GM21825 (cell line): ENCODE data around the gene CSRP3.

Experiments
- ATAC-seq: cut with Tn5 transposase; IDR thresholded peaks from one replicate; pipeline ENCODE4 v1.9.1; 2021; ENCODE audit warnings: mild to moderate bottlenecking, moderate library complexity; ENCODE audit not compliant: unreplicated experiment

Gene CSRP3

GRCh38 chr11:19226378-19227195, 24.8 kb upstream of the CSRP3 start:
- no peak for ATAC-seq

DNA sequence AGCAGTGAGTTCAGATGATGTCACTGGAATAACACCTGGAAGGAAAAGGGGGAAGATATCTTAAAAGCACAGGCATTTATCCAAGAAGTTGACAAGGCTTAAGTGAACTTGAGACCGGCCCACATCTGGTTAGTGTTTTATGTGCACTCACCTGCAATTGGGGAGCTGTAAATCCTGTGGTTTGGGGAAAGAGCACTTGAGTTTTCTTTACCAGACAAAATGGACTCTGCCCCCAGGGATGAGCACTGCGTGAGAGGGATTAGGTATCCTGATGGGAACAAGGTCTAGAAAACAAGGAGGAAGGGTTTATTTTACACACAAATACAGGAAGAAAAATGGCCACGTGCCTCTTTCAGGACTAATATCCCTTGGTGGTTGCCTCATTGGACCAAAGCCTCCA, 23.8 kb upstream of the CSRP3 start:
- no peak for ATAC-seq

DNA sequence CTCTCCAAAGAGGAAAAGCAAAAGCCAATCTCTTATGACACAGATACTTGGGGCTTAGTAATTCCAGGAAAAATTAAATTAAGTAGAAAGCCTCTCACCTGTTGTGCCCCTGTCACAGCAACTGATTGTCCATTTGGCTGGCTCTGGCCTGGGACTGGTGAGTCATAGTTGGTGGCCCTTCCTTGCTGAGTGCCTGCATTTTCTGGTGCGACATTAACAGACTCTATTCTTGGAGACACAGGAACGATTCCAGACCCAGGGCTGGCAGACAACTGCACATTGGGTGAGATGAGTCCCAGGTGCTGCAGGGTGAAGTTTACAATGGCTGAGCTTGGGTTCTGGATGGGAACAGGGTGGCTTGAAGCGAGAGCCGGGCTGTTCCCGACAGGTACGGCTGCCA, 23.3 kb upstream of the CSRP3 start:
- no peak for ATAC-seq

DNA sequence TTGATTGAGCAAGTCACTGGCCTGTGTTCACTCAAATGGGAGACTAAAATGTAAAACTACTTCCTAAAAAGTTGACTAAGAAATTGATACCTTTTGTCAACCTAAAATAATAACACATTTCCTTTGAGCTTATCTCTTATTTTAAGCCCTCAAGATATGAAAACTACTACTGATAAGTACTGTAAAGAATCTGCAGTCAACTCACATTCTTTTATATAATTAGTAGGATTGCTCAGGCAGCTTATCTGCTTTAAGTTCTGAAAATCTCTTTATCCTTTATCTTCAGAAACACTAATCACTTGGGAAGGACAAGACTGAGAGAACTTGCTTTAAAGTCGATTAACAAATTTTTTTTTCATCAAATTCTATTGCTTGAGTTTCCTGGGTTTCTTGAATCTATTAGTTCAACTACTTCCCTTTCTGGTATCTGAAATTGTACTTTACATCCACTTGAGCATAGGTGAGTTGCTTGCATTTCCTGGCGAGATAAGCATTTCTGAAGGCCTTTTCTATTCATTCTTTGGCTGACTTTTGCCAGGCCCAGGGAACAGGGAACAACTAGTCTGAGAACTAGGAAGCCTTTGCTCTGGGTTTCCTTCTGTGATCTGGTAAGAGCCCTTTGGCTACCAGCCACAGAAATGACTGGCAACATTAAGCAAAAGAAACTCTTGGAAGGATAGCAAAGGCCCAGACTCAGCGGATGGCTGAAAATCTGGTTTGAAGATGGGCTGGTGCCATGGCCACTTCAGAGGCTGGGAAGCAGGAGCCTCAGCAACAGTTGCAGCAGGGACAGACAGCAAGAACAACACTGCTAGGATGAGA, 19.3 kb upstream of the CSRP3 start:
- ATAC-seq, result no peak

DNA sequence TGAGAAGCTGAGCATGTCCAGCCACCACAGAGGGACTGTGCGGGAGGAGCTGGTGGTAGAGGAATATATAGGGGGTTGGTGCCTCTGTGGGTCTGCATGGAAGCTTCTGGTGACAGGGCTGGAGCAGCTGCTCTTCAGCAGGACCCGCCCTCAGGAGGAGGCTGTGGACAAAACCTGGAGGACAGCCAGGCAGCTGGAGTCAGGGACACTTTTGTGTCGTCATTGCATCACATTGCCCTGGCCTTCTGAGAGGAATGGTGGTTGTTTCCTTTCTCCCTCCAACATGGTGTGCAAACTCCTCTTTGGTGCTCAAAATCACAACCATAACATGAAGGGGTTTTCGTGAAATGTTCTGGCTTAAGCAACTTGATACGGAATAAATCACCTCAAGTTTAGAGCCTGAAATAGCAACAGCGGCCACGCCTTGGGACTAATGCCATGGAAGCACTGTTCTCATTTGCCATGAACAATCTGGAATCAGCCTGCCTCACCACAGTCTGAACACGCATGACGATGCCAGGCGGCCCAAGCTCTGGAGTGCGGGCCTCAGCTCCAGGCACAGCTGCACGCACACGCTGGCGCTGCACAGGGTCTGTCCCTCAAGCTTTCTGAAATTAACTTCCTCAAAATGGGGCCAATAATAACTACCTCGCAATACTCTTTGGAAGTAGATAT, 17.1 kb upstream of the CSRP3 start:
- no peak for ATAC-seq

DNA sequence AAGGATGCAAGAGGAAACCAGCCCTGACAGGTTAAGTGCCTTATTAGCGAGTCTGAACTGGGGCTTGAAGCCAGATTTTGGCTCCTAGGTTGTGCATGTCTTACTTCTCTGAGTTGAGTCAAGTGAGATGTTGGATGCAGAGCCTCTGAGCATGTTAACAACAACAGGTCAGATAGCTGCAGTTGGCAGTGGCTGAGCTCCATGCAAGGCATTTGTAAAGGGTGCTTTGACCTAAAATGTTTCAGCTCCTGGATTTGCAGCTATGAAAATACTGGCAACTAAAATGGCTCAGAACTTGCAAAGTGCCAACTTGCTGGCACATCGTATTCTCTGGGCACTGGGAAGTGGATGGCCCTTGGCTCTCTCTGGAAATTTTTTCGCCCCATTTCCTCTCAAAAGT, 16.4 kb upstream of the CSRP3 start:
- no peak for ATAC-seq

DNA sequence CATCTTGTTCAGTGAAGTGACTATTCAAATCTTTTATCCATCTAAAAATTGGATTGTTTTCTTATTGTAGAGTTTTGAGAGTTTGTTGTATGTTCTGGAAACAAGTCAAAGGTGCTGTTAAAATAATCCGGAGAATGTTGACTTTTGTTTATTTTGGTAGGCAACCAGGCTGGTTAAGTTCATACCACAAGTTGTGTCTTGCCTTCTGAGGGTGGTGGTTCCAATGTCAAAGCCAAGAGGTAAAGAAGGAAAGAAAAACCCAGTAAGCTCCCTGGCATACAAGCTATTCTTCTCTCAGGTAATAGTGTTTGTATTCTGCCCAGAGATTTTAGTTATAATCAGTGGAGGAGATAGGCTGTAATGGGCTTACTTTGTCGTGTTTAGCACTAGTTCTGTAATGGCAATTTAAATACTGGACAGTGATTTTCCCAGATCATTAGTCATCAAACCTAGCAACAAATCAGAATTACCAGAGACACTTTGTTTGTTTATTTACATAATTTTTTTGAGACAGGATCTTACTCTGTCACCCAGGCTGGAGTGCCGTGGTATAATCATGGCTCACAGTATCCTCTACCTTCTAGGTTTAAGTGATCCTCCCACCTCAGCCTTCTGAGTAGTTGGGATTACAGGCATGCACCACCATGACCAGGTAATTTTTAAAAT, 15.1 kb upstream of the CSRP3 start:
- ATAC-seq, result no peak

- ATAC-seq, result no peak
Observed at GRCh38 chr11:19216021-19216420, 14.2 kb upstream of the CSRP3 start.

DNA sequence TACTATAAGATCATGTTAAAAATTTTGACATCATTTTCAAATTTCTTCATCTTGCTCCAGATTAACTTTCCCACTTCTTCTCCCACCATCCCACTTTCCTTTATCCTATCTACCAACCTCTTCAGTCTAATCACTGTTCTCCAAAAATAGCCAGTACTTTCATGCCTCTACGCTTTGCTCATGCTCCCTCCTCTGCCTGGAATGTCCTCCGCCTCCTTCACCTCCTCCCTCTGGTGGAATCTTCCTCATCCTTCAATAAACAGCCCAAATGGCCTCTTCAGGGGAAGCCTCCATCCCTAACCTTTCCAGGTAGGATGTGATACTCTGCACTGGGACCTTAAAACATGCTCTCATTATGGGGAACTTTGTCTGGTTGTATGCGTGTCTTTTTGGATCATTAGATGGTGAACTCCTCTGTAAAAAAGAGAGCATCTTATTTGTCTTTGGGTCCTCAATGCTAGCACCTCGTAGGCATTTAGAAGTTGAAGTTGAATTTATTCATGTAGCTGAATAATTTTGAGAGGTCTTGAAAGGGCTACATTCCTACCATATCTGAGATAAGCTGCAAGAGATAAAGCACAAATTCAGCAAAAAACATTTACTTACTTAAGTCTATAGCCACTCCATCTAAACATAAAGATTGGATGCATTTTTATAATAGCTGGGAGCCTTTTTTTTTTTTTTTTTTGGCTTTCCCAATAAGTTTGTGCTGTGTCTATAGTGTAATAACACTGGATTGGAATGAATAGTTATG, 8.0 kb upstream of the CSRP3 start:
- ATAC-seq, result no peak

GRCh38 chr11:19208959-19209546, 7.3 kb upstream of the CSRP3 start:
- ATAC-seq, result no peak

DNA sequence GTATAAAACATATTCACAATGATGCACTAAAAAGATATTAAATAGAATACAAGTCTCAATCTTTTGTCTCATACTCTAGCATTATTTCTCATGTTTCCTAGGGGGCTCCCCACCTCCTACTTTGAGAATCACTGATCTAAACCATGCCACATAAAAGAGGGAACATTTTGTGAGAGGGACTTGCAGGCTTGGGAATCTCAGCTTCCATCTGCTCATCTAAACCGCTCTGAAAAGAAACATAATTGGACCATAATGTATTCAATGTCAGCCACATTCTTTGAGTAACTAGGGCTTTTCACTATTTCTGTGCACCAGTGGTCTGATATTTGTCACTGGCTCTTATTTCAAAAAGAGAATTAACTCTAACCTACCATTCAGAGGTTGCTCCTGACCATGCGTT, 6.4 kb upstream of the CSRP3 start:
- ATAC-seq, result no peak

GRCh38 chr11:19204836-19205235, 3.1 kb upstream of the CSRP3 start:
- ATAC-seq, result no peak

DNA sequence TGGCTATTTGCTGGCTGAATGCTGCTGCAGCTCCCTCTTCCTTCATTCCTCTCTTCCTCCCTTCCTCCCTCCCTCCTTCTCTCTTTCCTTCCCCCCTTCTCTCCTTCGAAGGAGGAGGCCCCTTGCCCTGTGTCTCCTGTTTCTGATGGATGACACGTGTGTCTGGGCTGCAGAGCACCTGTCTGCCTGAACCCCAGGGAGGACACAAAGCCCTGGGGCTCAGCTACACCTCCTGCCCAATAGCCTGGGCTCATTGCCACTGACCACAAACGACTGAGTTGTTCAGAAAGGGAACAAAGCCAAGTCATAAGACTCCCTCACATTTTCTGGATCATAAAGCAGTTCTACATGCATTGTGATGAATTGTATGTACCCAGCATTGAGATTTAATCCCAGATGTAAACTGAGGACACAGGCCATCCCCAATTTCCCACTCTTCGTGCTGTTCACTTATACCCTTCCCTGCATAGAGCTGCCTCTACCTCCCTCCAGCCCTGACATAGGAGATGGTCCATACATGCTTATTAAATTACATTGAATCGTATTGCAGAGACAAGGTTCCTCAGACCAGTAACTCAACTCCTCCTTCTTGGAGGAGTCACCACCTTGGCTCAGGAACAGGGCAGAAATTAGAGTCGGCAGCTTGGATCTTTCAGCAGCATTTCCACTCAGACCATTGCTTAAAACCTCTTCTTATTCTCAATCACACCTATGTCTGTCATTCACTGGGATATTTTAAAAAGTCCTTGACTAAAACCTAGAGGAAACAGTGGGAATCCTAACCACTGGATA, 1.2 kb downstream of the CSRP3 start:
- ATAC-seq, result no peak

DNA sequence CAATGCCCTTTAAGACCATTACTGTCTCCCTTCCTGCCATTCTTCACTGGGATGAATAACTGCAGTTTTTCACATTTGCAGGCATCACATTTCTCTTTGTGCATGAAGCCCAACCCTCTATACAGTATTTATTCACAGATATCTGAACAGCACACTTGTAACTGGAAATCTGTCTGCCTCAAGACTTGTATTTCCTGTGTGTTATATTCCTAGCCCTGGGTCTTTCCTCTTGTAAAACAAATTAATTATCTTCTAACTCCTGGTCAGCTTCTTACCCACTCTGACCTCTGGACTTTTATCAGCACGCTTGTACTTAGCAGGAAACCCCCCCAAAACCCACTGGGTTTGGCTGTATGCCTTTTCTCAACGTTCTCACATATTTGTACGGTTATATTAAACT, 2.0 kb downstream of the CSRP3 start:
- no peak for ATAC-seq

DNA sequence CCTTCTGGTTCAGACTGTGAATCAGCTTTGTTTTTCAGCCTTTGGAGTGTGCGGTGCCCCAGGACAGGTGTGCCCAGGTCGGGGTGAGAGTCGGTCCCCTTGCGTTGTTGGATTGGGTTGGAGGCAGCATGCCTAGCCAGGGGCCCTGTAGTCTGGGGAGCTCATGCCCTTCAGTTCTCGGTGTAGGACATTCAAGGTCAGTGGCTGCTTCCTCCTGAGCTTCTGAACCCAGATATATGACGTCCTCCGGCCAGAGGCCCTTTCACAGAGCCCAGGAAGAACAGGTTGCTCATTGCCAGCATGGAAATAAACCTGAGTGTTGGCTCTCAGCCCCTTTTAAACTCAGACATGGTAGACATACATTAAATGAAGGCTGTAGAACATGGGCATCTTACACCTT, 2.7 kb downstream of the CSRP3 start:
- no peak for ATAC-seq

GRCh38 chr11:19196432-19196831, 5.4 kb downstream of the CSRP3 start:
- ATAC-seq, result no peak

DNA sequence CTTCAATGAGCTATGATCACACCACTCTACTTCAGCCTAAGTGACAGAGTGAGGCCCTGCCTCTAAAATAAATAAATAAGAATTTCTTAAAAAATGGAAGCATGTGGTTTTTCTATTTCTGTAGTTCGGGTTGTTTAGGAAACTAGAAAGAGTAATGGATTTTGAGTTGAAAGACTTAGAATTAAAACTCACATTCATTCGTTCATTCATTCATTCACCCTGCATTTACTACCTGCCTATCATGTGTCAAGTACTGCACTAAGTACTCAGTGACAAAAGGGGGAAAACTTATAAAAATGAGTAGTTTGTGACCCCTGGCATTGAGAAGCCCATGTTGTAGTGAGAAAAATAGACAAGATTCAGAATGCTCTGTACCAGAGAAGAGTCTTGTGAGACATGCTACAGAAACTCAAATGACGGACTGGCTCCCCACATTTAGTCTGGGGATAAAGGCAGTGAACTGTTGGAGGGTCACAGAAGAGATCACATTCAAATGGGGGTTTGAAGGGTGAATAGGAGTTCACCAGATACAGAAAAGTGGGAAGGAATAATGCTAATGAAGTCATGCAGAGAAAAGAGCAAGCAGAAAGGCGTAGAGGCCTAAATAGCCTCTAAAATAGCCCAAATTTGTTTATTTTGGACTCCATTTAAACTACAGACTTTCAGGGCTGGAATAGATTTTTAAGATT, 7.0 kb downstream of the CSRP3 start:
- no peak for ATAC-seq

DNA sequence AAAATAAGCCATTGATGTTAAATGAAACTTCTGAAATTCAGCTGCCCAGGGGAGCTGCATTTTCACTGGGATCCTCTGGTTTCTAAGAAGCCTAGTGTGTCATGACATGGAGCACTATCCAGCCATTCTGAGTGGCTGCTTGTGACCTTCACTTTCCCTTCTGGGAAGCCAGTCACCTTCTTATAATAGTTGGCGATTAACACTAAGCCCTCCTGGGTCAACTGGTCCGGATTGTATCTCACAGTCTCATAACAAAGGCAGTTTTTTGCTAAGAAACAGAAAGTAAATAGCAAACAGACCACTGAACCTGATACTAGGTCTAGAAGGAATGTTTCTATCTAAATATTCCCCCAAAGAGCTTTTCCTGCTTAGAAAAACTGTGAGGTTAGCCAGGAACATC, 7.9 kb downstream of the CSRP3 start:
- no peak for ATAC-seq
